ENCODE data around the gene GALNT9. TPM values are rescaled to one million over a fixed set of nuclear protein-coding genes. Genes with fewer than 3 reads are reported as not detected.
"Not testable (repeated sequence)": the region's sequence is repeated elsewhere in the genome, so short reads cannot be mapped to it uniquely, and the experiment has no call there.

The GALNT9 gene
- total RNA-seq, 4 donors from 2014 or later, result 1.6 TPM; not detected in 3

DNA sequence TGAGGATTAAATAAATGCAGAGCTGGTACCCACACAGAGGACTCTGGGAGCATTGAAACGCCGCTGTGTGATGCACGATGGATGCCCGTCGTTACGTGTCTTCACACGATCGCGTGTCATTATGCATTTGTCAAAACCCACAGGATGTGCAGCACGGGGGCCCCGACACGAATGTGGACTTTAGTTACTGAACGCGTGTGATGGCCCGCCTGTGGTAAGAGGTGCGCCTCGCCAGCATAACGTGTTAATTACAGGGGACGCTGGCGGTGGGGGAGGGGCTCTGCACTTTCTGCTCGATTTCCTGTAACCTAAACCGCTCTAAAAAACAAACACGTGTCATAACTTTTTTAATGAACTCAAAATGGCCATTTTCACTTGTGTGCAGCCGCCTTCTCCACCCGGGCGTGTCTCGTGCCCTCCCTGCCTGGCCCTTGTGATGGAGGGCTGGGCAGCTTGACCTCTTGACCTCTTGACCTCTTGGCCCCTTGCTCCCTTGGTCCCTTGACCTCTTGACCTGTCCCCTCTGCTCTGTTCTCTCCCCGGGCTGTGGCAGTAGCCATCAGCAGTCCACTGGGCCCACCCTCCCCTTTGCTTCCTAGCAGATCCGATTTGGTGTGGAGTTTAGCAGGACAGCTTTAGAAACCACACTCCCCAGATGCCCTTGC lies 33.7 kb upstream of the GALNT9 start:
- Histone ChIP-seq H3K27ac (no peak overlapping the region), H3K9me3 (peaks cover 0 to 11% (median 0%) of the 10 kb centered on the region in 4 donors), H3K4me1 (peaks cover 0 to 5% (median 0%) of the 10 kb centered on the region in 4 donors), H3K36me3 (no peaks in the 10 kb centered on the region), H3K27me3 (peaks cover 0 to 12% of the 10 kb centered on the region in 2 donors), H3K4me3 (no peak overlapping the region)
- TF ChIP-seq POLR2A (IDR thresholded peaks at IDR 0.05), result no peak
- TF ChIP-seq EP300 (IDR thresholded peaks at IDR 0.05), result no peak
- no peak for TF ChIP-seq CTCF (IDR thresholded peaks at IDR 0.05)
- 69 to 72% methylated on average over 29 of the region's 29 CpGs for WGBS, 2 donors
- no peak for DNase-seq (ENCODE audit: low spot score in 2 of 2)

- no peak overlapping the region for H3K27ac ChIP-seq
- no peaks in the 10 kb centered on the region for H3K36me3 ChIP-seq
- 87 to 88% methylated on average over 38 to 52 of the region's 52 CpGs for WGBS, 2 donors
- no peak overlapping the region for H3K4me3 ChIP-seq
- H3K4me1 ChIP-seq, result no peaks in the 10 kb centered on the region
- H3K27me3 ChIP-seq, result peaks cover 0 to 6% of the 10 kb centered on the region in 2 donors
- DNase-seq (ENCODE audit: low spot score in 2 of 2), result no peak
- H3K9me3 ChIP-seq, result peaks cover 0 to 11% (median 0%) of the 10 kb centered on the region in 4 donors
- TF ChIP-seq CTCF (IDR thresholded peaks at IDR 0.05) (no peak), POLR2A (IDR thresholded peaks at IDR 0.05) (no peak), EP300 (IDR thresholded peaks at IDR 0.05) (no peak)
Measured at GRCh38 chr12:132360906-132361777, 31.8 kb upstream of the GALNT9 start.

DNA sequence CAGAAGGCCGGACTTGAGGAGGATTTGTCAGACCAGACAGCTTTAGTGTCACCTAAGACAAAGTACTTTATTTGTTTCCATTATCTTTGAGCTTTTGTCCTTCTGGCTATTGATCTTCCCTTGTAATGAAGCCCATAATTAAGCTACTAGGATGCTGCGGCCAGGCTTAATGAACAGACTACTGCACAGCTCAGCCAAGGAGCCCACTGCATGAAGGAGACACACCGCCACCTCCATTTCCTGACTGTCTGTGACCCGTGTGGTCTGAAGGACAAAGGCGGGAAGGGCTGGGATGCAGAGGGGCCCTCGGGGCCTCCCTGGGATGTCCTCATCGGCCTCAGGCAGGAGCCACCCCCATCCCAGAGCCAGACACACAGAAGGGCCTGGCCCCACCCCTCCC lies 31.0 kb upstream of the GALNT9 start:
- Histone ChIP-seq H3K9me3 (peaks cover 0 to 11% (median 0%) of the 10 kb centered on the region in 4 donors), H3K27me3 (peaks cover 0 to 11% of the 10 kb centered on the region in 2 donors), H3K4me1 (no peaks in the 10 kb centered on the region), H3K27ac (no peak overlapping the region), H3K36me3 (no peaks in the 10 kb centered on the region), H3K4me3 (no peak overlapping the region)
- TF ChIP-seq EP300 (IDR thresholded peaks at IDR 0.05) (no peak), CTCF (IDR thresholded peaks at IDR 0.05) (no peak), POLR2A (IDR thresholded peaks at IDR 0.05) (no peak)
- DNase-seq (ENCODE audit: low spot score in 2 of 2), result no peak
- 63 to 66% methylated on average over 7 of the region's 7 CpGs for WGBS, 2 donors

DNA sequence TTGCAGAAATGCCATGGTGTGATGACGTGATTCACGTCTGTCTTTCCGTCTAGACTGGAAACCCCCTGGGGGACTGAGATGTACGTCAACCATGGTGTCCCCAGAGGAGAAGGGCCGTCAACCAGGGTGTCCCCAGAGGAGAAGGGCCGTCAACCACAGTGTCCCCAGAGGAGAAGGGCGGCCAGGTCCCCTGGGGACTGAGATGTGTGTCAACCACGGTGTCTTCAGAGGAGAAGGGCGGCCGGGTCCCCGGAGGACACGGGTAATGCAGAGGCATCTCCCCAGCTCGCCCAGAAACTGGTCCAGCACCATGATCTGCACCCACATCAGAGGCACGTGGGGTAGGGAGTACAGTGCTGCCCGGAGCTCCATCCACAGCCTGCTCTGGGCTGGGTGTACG lies 30.6 kb upstream of the GALNT9 start:
- no peak overlapping the region for H3K27ac ChIP-seq
- H3K4me1 ChIP-seq, result no peaks in the 10 kb centered on the region
- WGBS, 2 donors, result 83% methylated on average over 14 to 16 of the region's 16 CpGs
- DNase-seq (ENCODE audit: low spot score in 2 of 2), result no peak
- TF ChIP-seq CTCF (IDR thresholded peaks at IDR 0.05) (no peak), EP300 (IDR thresholded peaks at IDR 0.05) (no peak), POLR2A (IDR thresholded peaks at IDR 0.05) (no peak)
- no peak overlapping the region for H3K4me3 ChIP-seq
- peaks cover 0 to 11% (median 0%) of the 10 kb centered on the region in 4 donors for H3K9me3 ChIP-seq
- peaks cover 0 to 16% of the 10 kb centered on the region in 2 donors for H3K27me3 ChIP-seq
- no peaks in the 10 kb centered on the region for H3K36me3 ChIP-seq

- 89 to 94% methylated on average over 14 of the region's 14 CpGs for WGBS, 2 donors
- TF ChIP-seq EP300 (IDR thresholded peaks at IDR 0.05) (no peak), CTCF (IDR thresholded peaks at IDR 0.05) (no peak), POLR2A (IDR thresholded peaks at IDR 0.05) (no peak)
- no peak for DNase-seq (ENCODE audit: low spot score in 2 of 2)
- Histone ChIP-seq H3K4me1 (no peaks in the 10 kb centered on the region), H3K36me3 (no peaks in the 10 kb centered on the region), H3K27me3 (peaks cover 0 to 18% of the 10 kb centered on the region in 2 donors), H3K9me3 (peaks cover 0 to 11% (median 0%) of the 10 kb centered on the region in 4 donors), H3K4me3 (no peak overlapping the region), H3K27ac (no peak overlapping the region)
Measured at GRCh38 chr12:132359551-132359950, 30.2 kb upstream of the GALNT9 start.

DNA sequence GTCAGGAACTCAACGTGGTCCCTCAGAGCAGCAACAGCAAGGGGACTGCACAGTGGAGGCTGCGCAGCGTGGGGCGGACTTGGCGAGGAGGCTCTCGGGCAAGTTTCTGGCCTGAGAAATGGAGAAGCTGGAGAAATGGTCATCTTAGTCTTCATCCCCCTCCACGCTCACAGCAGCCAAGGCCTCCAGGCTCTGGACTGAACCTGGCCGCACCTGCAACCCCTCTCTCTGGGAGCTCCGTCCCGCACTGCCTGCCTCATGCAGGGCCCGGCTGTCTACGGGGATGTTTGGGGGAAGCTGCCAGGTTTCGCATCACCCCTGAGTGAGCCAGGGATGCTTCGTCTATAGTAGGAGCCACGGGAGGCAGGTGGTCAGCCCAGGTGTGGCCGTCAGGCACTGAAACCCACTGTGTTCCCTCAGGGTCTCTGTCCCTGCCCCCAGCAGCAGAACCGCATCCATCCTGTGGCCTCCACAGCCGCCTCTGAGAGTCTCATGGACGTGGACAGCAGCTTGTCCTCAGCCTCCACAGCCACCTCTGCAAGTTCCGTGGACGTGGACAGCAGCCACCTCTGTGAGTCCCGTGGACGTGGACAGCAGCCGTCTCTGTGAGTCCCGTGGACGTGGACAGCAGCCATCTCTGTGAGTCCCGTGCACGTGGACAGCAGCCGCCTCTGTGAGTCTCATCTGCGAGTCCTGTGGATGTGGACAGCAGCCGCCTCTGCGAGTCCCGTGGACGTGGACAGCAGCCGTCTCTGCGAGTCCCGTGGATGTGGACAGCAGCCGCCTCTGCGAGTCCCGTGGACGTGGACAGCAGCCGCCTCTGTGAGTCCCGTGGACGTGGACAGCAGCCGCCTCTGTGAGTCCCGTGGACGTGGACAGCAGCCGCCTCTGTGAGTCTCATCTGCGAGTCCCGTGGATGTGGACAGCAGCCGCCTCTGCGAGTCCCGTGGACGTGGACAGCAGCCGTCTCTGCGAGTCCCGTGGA lies 29.1 kb upstream of the GALNT9 start:
- 87 to 90% methylated on average over 28 to 34 of the region's 57 CpGs for WGBS, 2 donors
- not testable (repeated sequence) for DNase-seq (ENCODE audit: low spot score in 2 of 2); H3K9me3 ChIP-seq; H3K4me1 ChIP-seq; H3K36me3 ChIP-seq; H3K27ac ChIP-seq; H3K4me3 ChIP-seq
- H3K27me3 ChIP-seq, result peaks cover 0 to 22% of the 10 kb centered on the region in 2 donors

Data from tibial nerve (tissue), 4 donors.